HS-5 (cell line): ENCODE data around the gene PLEKHA7.
"Not testable (repeated sequence)": the region's sequence is repeated elsewhere in the genome, so short reads cannot be mapped to it uniquely, and the experiment has no call there.

Source experiments
- DNase-seq: peaks from one replicate; pipeline ENCODE4 v3.0.0-alpha.2; 2012; ENCODE audit warnings: low read depth

The PLEKHA7 gene

DNA sequence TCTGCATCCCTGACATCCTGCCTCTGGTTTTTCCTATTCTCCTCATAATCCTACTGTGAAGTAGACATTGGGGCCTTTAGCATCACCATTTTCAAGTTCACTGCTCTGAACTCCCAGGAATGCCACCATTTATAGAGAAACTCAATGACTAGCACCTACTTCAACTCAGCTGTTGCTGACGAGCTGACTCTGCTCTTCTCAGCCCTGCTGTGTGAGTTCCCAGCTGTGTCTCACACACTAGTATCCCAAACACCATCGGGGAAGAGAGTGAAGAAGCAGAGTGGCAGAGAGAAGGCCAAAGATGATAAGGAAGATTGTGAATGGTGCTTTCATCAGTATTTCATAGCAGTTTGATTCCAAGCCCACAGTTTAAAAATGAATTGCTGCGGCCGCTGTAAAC lies 71.9 kb downstream of the PLEKHA7 start:
- no peak for DNase-seq

DNA sequence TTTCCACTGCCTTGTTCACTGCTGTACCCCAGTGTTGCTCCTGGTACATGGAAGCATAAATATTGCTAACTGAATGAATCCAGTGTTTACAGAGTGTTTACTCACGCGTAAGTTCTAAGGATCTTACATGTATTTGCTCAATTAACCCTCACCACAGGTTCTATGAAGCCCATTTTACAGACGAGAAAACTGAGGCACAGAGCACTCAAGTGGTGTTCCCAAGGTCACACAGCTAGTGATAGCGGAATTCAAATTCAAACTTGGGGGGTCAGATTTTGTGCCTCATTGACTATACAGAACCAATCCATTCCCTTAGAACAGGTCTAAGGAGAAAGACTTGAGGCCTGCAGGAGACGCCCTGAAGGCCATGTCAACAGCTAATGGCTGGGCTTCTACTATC lies 72.3 kb downstream of the PLEKHA7 start:
- DNase-seq: no peak

DNA sequence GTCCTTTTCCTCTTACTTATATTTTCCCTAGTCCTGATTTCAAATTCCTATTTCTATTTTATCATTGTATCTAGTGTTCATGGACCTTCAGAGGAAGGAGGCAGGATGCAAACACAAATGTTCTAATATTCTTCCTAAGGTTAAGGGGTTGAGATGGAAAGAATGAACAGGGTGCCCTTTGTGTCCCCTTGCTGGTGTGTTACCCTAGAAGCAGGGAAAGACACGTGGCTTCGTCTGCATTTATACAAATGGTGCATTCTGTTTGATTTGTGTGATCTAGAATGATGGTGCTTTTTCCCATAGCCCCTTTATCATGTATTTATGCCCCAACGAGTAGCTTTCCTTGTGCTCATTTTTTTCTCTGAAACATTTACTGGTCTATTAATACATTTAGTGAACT lies 76.2 kb downstream of the PLEKHA7 start:
- DNase-seq: no peak

DNA sequence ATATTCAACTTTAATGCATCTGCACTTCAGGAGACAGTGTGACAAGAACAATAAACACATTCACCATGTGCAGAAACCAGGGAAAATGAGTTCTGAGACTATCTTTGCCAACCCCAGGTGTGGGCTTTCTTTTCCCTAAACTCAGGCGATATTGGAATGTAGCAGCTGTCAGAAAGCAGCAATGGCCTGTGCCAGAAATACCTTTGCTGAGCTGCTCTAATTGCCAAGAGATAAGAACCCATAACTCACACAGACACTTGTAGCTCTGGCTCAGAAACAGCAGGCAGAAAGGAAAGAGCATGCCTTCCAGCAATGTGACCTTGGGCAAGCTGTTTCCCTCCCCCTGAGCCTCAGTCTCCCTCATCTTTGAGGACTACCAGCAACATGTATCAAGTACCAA lies 77.6 kb downstream of the PLEKHA7 start:
- no peak for DNase-seq

DNA sequence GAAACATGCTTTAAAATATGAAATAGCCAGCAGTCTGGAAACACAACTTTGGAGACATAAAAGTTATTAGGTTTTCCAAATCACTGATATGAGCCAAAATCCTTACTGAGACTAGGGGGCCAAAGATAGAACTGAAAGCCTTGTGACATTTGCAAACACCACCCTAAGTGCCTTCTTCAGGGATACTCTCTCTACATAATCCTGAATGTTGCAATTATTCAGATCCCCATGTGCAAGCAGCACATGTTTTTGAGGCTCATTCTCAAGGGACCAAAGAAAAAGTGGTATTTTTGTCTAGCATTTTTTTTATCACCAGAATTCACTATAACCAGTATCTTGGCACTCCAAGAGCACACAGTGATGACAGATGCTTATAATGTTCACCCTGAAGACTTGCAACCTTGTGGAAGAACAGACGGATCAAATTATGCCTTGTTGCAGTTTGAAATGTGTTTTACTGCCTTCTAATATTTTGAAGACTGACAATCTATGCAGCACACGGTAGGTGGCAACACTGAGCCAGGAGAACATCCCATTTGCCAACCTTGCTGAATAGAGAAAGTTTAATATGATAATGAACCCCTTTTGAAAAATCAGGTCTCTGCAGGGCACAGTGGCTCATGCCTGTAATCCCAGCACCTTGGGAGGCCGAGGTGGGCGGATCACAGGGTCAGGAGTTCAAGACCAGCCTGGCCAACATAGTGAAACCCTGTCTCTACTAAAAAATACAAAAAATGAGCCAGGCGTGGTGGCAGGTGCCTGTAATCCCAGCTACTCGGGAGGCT lies 78.5 kb downstream of the PLEKHA7 start:
- DNase-seq: peak; percentile 19

DNA sequence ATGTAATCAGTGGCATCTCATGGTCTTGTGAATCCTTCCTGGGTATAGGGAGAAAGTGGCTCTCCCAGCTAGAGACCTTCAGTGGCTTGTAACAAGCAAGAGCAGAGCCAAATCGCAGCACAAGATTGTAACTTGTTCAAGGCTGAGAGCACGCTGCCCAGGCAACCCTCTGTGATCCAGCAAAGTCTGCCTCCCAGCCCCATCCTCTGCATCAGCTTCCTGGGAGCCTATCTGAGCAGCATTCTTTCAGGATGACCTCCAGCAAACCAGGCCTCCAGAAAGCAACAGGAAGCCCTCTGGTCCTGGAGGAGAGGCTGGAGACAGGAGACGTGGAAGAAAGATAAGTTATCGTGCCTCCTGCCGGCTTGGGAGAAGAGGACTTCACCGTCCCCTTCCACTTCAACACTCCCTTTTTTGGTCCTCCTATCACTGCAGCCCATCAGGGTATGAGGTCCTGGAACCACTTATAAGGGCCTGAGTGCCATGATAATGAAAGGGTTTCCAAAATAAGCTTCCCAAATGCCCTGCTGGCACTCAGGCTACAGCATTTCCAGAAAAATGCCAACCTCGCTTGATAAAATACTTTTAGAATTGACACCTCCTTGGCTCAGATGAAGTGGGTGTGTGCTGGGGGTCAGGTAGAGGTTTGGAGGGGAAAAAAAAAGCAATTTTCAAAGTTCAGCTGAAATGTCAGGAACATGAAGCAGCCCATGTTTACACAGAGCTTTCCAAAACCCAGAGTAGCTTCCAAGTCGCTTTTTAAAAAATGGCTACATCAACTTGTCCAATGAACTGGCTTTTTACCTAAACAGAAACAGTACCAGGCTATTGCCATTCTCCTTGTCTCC lies 80.2 kb downstream of the PLEKHA7 start:
- DNase-seq: no peak

DNA sequence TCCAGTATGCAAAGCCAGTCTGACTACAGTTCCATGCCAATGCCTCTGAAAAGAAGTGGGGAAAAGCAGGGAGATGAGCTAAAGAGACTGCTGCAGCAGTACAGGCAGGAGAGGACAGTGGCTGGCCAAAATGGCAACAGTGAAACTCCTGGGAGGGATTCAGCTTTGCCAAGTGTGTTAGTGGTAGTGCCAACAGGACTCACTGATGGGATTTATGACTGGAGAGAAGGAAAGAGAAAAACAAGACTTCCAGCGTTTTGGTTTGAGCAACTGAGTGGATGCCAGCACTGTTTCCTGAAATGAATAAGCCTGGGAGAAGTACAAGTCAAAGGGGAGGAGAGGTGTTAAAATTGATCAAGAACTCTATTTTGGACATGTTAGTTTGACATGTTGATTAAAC lies 80.9 kb downstream of the PLEKHA7 start:
- no peak for DNase-seq

DNA sequence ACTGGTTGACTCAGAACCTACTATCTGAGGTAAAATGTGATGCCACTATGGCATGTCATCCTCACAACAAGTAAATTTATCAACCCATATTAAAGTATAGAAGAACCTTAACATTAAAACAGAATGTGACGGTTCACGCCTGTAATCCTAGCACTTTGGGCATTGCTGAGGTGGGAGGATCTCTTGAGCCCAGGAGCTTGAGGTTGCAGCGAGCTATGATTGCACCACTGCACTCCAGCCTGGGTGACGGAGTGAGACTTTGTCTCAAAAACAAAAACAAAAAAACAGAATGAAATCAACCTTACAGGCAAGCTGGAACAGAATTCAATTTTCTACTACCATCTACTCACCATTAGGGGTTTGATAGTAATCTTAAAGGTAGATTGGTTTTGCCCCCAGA lies 86.2 kb downstream of the PLEKHA7 start:
- no peak for DNase-seq

DNA sequence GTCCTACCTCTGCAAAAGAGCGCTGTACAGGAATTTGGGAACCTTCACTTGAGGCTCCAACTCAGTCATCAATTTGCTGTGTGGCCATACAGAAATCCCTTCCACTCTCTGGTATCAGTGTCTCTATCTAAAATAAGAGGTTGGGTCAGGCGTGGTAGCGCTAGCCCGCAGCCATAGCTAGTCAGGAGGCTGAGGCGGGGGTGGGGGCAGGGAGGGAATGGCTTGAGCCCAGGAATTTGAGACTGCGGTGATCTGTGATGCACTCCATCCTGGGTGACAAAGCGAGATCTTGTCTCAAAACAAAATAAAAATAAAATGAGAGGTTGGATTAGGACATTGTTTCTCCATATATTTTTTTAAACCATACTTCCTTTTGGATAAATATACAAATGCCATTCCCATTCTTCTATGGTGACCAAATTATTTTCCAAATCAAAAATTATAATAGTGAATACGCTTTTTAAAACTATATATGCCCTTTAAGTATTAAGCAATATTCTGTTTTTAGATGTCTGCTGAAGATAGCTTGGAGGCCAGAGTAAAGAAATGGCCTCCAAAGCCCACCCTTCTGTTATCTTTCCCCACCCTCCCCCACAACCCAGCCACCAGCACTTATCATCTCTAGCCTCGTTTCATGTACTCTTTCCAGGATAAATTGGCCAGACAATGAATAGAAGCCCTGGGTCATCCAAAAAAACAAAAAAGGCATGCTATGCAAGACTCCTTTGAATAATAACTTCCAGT lies 87.2 kb downstream of the PLEKHA7 start:
- no peak for DNase-seq

DNA sequence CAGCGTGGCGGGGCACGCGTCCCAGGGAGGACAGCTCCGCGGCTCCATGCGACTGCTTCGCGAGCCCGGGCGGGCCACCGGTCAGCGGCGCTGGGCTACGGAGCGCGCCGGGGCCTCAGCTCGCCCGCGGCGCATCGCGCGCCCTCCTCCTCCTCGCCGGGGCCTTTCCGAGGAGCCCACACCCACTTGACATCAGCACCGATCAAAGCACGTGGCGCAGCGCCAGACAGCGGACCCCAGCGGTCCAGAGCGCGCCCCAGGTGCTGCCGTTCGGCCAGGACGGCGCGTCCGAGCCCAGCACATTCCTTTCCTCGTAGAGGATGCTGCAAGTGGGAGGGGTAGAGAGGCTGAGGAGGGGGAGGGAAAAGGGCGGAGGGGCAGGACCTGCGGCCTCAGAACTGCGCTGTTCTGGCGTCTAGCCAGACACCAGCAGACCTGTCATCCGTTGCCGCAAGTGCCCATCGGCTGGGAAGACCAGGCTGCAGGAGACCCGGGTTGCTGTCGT lies 88.6 kb downstream of the PLEKHA7 start:
- DNase-seq: no peak

DNA sequence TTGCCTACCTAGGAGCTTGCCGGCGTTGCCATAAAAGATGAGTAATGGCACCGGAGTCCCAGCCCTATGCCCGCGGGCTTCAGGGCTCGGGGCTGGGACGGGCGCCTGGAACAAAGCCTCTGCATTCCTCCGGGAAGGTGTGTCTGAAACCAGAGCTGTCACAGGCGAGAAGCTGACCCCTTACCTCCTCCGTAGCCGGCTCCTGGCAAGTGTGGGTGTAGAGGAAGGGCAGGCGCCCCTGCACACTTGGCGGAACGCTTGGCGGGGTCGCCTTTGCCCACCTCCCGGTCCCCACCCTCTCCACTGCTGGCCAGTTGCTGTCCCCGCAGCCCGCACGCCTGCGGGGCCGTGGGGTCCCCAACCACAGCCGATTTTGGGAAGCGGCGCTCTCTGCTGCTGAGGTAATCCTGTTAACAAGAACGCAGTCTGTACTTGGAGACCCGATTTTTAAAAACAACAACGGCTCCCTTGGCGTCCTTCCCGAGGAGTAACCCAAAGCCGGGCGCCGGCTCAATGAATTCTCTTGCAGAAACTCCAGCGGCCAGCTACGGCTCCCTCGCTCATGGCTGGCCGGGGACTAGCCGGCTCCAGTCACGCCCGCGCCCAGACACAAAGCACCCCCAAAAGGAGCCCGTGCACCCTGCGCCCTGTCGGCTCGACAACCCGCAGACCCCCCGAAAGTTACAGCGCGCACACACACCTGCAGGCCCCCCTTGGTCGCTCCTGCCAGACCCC lies 89.2 kb downstream of the PLEKHA7 start:
- DNase-seq: no peak

DNA sequence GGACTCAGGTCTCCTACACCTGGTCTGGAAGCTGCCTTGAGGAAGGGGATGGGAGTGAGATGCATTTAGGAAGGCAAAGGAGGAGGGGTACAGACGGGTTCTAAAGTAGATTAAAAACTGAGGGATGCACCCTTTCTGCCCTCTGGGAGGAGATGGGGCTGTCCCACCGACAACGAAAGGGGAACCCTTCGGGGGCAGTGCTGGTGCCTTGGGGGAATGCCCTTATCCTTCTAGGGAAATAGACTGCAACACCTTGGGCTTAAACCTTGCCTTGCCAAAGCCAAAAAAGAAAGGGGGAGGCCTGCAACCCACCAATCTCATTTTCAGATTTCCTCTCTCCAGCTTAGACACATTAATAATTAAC lies 89.8 kb downstream of the PLEKHA7 start:
- no peak for DNase-seq

DNA sequence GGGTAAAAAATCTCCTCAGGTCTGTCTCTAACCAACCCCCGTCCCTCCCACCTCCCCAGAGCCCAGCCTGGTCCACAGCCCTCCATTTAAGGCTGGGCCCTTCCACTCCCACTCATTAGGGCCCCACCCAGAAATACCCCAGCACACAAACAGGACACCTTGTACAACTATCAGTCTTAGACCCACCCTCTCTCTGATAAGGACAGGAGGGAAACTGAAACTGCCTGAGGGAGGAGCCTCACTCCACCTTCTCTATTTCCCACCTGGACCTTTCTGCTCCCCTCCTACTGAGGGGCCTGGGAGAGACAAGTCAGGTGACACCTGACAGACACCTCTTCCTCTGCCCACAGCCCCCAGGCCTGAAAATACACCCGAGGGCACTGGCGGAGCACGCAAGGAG lies 90.2 kb downstream of the PLEKHA7 start:
- DNase-seq: no peak

DNA sequence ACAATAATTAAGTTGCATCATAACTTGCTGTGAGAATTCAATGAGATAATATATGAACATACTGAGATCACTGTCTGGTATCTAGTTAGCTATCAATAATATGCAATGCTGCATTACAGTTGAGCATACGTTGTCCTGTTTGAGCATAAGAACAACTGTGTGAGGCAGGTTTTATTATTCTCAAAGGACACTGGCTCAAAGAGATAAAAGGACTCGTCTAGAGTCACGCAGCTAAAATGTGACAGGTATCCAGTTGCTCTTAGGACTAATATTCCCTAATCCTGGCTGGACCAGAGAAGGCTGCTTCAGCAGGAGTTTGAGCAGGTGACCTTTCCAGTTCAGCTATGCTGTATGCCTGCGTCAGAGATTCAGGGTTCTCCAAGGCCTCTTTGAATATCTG lies 92.5 kb downstream of the PLEKHA7 start:
- DNase-seq: no peak

DNA sequence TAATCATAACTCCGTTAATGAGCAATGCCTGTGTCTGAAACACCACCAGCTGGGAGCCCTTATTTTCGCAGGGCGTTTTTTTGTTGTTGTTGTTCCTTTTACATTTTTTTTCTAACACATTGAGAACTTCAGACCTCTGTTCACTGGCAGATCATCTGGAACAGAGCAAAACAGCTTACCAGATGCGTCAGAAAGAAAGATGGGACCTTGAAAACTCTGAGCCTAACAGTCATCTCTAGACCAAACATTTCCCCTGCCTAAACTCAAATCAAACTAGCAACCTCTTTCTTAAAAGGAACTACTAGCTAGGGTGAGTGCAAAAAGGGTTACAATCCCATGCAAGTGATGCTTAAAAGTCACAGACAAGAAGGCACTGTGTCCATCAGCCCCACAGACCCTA lies 93.2 kb downstream of the PLEKHA7 start:
- no peak for DNase-seq

DNA sequence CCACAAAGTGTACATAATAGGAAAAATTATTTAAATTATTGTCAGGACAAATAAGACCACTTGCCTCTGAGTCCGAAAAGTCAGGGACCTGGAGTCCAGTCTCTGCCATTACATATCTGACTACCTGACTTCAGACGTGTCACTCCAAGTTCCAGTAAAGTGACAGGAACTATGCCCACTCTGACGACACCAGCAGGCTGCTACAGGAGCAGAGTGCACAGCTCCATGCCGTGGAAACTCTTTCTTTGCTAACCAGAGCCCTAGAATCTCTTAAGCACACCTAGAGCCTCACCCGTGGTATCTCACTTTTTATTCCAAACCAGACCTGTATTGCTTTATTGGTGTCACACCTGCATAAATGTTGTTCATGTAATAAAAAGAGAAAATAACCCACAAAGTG lies 93.7 kb downstream of the PLEKHA7 start:
- no peak for DNase-seq

DNA sequence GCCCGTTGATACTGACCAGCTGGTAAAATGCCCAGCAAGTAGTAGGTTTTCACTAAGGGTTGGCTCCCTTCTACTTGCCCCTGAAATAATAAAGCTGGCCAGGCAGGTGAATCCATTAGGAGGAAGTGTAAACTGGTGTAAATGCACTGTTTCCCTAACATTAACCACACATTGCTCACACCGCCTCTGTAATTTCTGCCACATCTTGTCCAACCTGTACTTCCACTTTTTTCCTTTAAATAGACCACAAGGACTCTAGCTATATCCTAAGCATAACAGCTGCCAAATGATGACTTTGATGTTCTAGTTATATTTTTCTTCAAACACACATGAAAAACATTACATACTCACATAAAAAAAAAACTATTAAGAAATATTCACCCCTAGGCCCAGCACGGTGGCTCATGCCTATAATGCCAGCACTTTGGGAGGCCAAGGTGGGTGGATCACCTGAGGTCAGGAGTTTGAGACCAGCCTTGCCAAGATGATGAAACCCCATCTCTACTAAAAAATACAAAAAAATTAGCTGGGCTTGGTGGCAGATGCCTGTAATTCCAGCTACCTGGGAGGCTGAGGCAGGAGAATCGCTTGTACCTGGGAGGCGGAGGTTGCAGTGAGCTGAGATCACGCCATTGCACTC lies 95.6 kb downstream of the PLEKHA7 start:
- not testable (repeated sequence) for DNase-seq

DNA sequence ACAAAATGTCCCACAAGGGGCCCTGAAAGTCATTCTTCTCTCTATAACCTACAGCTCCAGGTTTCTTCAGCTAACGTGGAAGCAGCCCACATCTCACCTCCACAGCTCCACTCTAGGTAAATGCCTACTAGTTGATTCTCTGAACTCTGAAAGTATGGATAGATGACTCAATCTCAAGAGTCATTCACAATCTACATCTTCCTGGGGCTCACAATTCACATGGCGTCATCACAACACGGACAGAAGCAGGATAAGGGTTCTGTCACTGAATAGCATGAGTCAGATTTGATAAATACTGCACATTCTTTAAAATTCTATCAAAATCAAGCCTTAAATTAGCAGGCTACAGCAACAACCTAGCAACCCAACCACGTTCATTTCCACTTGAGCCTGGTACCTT lies 96.3 kb downstream of the PLEKHA7 start:
- no peak for DNase-seq

DNA sequence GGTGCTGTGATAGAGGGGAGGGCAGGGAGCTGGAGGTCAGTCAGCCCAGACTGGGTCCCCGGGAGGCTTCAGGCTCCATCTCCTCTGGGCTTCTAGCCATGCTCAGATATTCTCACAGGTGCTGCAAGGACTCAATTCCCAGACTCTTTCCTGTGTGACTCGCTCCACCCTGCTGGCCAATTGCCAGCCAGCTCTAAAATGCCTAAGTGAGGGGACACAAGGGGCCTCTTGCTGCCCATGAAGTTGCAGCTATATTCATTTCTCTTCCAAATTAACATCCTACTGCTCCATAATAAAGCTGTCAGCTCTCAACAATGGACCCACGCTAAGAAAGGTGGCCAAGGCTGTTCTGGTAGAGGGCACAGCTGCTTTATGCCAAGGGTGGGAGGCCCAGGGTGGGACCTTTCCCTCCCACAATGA lies 101.5 kb downstream of the PLEKHA7 start:
- no peak for DNase-seq

DNA sequence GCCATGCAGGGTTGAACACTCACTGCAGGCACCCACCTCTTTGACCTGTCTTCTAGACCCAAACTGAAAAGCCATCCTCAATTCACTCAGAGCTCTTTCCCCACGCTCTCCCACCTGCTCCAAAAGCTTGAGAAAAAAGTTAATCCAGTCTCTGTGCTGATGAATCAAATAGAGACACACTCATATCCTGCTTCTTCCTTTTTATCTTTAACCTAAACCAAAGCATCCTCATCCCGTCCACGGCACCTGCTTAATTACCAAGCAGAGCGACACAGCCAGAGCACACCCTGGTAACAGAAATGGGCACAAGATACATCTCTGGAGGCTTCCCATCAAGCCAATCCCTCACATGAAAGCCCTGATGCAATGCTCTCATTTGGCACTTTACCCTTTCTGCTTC lies 102.6 kb downstream of the PLEKHA7 start:
- DNase-seq: no peak

DNA sequence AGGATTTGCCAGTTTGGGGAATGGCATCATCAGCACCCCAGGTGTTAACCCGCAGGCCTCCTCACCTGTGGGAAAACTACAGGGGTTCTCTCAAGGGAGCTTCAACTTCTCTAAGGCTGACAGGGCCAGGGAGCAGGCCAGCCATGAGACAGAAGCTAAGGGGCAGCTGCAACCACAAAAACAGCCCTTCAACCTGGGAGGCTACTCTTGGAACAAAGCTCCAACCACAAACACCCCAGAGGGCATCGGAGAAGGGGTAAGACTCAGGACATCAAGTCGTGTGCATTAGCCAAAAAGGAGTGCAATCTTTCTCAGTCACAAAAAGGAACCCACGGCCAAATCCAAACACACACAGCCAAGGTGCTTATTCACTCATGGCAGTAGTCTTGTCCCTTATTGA lies 103.0 kb downstream of the PLEKHA7 start:
- no peak for DNase-seq
